ENCODE measurements around the gene MIAT. TPM values are rescaled to one million over a fixed set of nuclear protein-coding genes. Genes with fewer than 3 reads are reported as not detected.

MIAT gene
- total RNA-seq, 1 experiment from 2014 or later: 0.48 TPM

GRCh38 chr22:26689513-26690301, 32.3 kb downstream of the MIAT start:
- H3K4me3 ChIP-seq: no peak overlapping the region
- no peak overlapping the region for H2AFZ ChIP-seq
- CTCF ChIA-PET: no interaction called here
- H3K27ac ChIP-seq: no peak overlapping the region
- BruUV-seq (replicated peaks): no TSS peak
- intact Hi-C loops (cut with micrococcal nuclease; ENCODE audit: unreplicated experiment): no loop called here
- H3K36me3 ChIP-seq (ENCODE audit: low read depth): no peaks in the 10 kb centered on the region; the same call in 1 of the 2 replicates
- H3K4me2 ChIP-seq: no peak overlapping the region
- H3K9me2 ChIP-seq (ENCODE audit: insufficient read depth): no peaks in the 10 kb centered on the region
- no peak for DNase-seq
- no peaks in the 10 kb centered on the region for H3K9me3 ChIP-seq (ENCODE audit: insufficient read depth, low read depth)
- no peaks in the 10 kb centered on the region for H3K27me3 ChIP-seq (ENCODE audit: insufficient read depth, low read depth)
- POLR2A ChIA-PET (ENCODE audit: unreplicated experiment): no interaction called here
- no peak for TF ChIP-seq EZH2 (IDR thresholded peaks at IDR 0.05; ENCODE audit: low read depth)
- no peak for TF ChIP-seq CTCF (conservative IDR thresholded peaks at IDR 0.05)
- no peaks in the 10 kb centered on the region for H3K79me2 ChIP-seq (ENCODE audit: low read depth)
- H4K20me1 ChIP-seq (ENCODE audit: insufficient read depth): no peaks in the 10 kb centered on the region
- H3K4me1 ChIP-seq (replicated peaks; ENCODE audit: insufficient read depth): no peaks in the 10 kb centered on the region
- no peaks in the 10 kb centered on the region for H3F3A ChIP-seq (ENCODE audit: insufficient read depth, low read depth)

- intact Hi-C loops (cut with micrococcal nuclease; ENCODE audit: unreplicated experiment): no loop called here
- BruUV-seq (replicated peaks): no TSS peak
Observed at GRCh38 chr22:26690654-26691376, 33.4 kb downstream of the MIAT start.

DNA sequence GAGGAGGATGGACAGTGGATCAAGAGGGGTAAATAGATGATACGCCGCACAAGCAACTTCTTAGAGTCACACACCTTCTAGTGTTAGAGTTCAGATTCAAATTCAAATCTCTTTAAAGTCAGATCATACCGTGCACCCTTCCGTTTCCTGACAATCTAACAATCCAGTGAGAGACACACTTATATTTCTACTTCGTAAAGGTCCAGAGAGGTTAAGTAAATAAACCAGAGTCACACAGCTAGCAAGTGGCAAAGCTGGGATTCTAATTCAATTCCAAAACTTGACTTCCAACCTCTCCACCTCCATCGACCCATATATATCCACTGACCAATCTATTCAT, 34.0 kb downstream of the MIAT start:
- Histone ChIP-seq H3F3A (ENCODE audit: insufficient read depth, low read depth) (no peaks in the 10 kb centered on the region), H3K9me3 (ENCODE audit: insufficient read depth, low read depth) (no peaks in the 10 kb centered on the region), H3K79me2 (ENCODE audit: low read depth) (no peaks in the 10 kb centered on the region), H3K27ac (no peak overlapping the region), H3K4me2 (no peak overlapping the region), H3K4me1 (replicated peaks; ENCODE audit: insufficient read depth) (no peaks in the 10 kb centered on the region), H4K20me1 (ENCODE audit: insufficient read depth) (no peaks in the 10 kb centered on the region), H3K27me3 (ENCODE audit: insufficient read depth, low read depth) (no peaks in the 10 kb centered on the region), H2AFZ (no peak overlapping the region), H3K9me2 (ENCODE audit: insufficient read depth) (no peaks in the 10 kb centered on the region), H3K4me3 (no peak overlapping the region), H3K36me3 (ENCODE audit: low read depth) (no peaks in the 10 kb centered on the region; the same call in 1 of the 2 replicates)
- BruUV-seq (replicated peaks): no TSS peak
- TF ChIP-seq EZH2 (IDR thresholded peaks at IDR 0.05; ENCODE audit: low read depth) (no peak), CTCF (conservative IDR thresholded peaks at IDR 0.05) (no peak)
- intact Hi-C loops (cut with micrococcal nuclease; ENCODE audit: unreplicated experiment): no loop called here
- no peak for DNase-seq
- CTCF ChIA-PET: no interaction called here
- POLR2A ChIA-PET (ENCODE audit: unreplicated experiment): no interaction called here

More at GRCh38 chr22:26690654-26691376, 33.4 kb downstream of the MIAT start:
- H3K9me3 ChIP-seq (ENCODE audit: insufficient read depth, low read depth): no peaks in the 10 kb centered on the region
- H3K9me2 ChIP-seq (ENCODE audit: insufficient read depth): no peaks in the 10 kb centered on the region
- no peaks in the 10 kb centered on the region for H3K79me2 ChIP-seq (ENCODE audit: low read depth)
- CTCF ChIA-PET: no interaction called here
- H3K4me2 ChIP-seq: no peak overlapping the region
- TF ChIP-seq CTCF (conservative IDR thresholded peaks at IDR 0.05): no peak
- no peak for TF ChIP-seq EZH2 (IDR thresholded peaks at IDR 0.05; ENCODE audit: low read depth)
- POLR2A ChIA-PET (ENCODE audit: unreplicated experiment): no interaction called here
- H3F3A ChIP-seq (ENCODE audit: insufficient read depth, low read depth): no peaks in the 10 kb centered on the region
- H3K27me3 ChIP-seq (ENCODE audit: insufficient read depth, low read depth): no peaks in the 10 kb centered on the region
- H3K27ac ChIP-seq: no peak overlapping the region
- no peak overlapping the region for H3K4me3 ChIP-seq
- H3K4me1 ChIP-seq (replicated peaks; ENCODE audit: insufficient read depth): no peaks in the 10 kb centered on the region
- H3K36me3 ChIP-seq (ENCODE audit: low read depth): no peaks in the 10 kb centered on the region; the same call in 1 of the 2 replicates
- no peak for DNase-seq
- no peaks in the 10 kb centered on the region for H4K20me1 ChIP-seq (ENCODE audit: insufficient read depth)
- no peak overlapping the region for H2AFZ ChIP-seq
